Germinal center (tissue), 1 donor: ENCODE data around the gene EDA.

Source experiments
- DNase-seq: peaks from one replicate; pipeline ENCODE4 v3.0.0; 2012; ENCODE audit warnings: mixed read lengths, low spot score

The EDA gene

GRCh38 chrX:70066646-70067045, 450.7 kb downstream of the EDA start:
- DNase-seq = no peak

GRCh38 chrX:70079297-70079696, 463.4 kb downstream of the EDA start:
- no peak for DNase-seq

DNA sequence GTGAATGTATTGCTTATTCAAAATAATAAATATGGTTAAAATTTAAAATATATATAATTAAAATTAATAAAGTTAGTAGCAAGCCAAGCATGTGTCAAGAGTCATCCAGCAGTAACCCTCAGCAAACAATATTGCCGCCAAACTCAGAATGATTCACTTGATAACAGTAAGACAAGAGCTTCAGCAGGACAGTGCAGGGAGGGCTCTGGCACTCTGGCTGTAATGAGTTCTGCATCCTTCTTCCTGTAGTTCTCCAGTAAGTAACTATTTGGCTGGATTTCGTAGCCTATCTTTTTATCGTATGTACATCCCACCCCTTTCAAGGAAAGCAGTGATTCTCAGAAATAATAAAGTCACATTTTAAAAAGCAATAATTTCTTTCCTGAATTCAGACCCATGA, 464.0 kb downstream of the EDA start:
- DNase-seq = no peak

DNA sequence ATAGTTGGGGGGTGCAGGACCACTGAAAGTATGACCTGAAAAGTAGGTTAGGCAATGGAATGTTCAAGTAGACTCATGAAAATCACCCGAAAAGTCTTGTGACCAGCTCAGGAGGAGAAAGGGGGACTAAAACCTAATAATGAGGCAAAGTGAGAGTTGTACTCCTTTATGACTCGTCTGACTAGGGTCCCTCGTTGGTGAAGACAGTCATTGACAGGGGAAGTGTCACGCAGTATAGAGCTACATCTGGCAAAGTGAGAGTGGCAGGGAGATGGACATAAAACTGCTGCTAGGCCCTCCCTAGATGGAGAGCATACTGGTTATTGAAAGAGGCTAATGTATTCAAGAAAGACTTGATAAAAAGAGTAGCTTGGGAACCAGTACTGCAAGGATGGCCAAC, 466.8 kb downstream of the EDA start:
- no peak for DNase-seq

DNA sequence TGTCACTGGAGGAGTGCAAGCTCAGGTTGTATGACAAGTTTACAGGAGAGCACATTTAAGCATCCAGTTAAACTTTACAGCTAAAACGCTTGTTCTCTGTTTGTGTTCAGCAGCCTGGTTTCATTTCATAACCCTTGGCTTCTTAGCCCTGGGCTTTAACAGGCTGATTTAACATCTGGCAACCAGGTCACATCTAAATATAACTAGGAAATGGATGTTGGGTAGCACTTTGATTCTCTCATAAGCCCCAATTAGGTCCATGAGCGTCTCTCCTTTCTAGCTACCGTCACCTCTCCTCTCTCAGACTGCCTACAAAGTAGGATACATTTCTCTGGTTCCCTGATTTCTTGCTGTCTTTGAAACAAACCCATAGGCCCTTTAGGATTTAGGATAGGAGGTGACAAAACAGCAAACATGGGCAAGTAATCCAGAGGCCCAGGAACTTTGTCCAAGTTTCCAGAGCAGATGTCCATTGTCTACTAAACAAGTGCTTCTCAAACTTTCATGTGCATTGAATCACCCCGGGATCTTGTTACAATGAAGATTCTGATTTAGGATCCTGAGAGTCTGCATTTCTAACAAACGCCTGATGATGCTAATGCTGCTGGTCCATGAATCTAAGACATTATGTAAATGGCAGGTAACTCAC, 468.8 kb downstream of the EDA start:
- DNase-seq = no peak

GRCh38 chrX:70087857-70088630, 472.1 kb downstream of the EDA start:
- DNase-seq = no peak

- no peak for DNase-seq
These were observed 472.8 kb downstream of the EDA start for GRCh38 chrX:70088751-70089150.
